Liver (tissue), 9 donors: ENCODE data around the gene TTC23L. TPM values are rescaled to one million over a fixed set of nuclear protein-coding genes. Genes with fewer than 3 reads are reported as not detected.

Source experiments
- DNase-seq: peaks from one replicate; pipeline ENCODE4 v3.0.0-alpha.2; 2017; ENCODE audit warnings: low spot score
- H3K27ac ChIP-seq, 2 donors: one replicate each; pipeline ENCODE4 v1.7.0; 2013; ENCODE audit warnings: inconsistent platforms in 2 of 2, low read length in 2 of 2, control low read depth in 1 of 2, low read depth in 1 of 2, mild to moderate bottlenecking in 1 of 2
- H3K27me3 ChIP-seq, 4 donors: one replicate each; pipeline versions ENCODE4 v1.6.1 to v1.7.0; 2013; ENCODE audit warnings: low read length in 3 of 4, inconsistent platforms in 1 of 4, mild to moderate bottlenecking in 1 of 4, moderate library complexity in 1 of 4; ENCODE audit not compliant: control insufficient read depth in 4 of 4, insufficient read depth in 4 of 4
- H3K36me3 ChIP-seq, 4 donors: one replicate each; pipeline versions ENCODE4 v1.6.1 to v1.7.0; 2013; ENCODE audit warnings: low read length in 3 of 4, mild to moderate bottlenecking in 3 of 4, low read depth in 1 of 4, moderate library complexity in 1 of 4; ENCODE audit not compliant: control insufficient read depth in 4 of 4, insufficient read depth in 3 of 4
- H3K4me1 ChIP-seq, 4 donors: one replicate each; pipeline versions ENCODE4 v1.6.1 to v1.7.0; 2013; ENCODE audit warnings: low read length in 3 of 4, mild to moderate bottlenecking in 3 of 4, moderate library complexity in 1 of 4; ENCODE audit not compliant: control insufficient read depth in 4 of 4, insufficient read depth in 4 of 4
- H3K4me3 ChIP-seq, 3 donors: one replicate each; pipeline versions ENCODE4 v1.6.1 to v1.7.0; 2013; ENCODE audit warnings: low read length in 3 of 3, control low read depth in 1 of 3, low read depth in 1 of 3, mild to moderate bottlenecking in 1 of 3
- H3K9ac ChIP-seq, 2 donors: one replicate each; pipeline ENCODE4 v1.7.0; 2013; ENCODE audit warnings: low read length in 2 of 2, mild to moderate bottlenecking in 2 of 2, moderate library complexity in 2 of 2, control low read depth in 1 of 2, low read depth in 1 of 2
- H3K9me3 ChIP-seq, 4 donors: one replicate each; pipeline versions ENCODE4 v1.6.1 to v1.7.0; 2013; ENCODE audit warnings: low read length in 3 of 4; ENCODE audit not compliant: control insufficient read depth in 4 of 4
- ATF3 ChIP-seq: IDR thresholded peaks from 2 replicates; pipeline ENCODE4 v1.6.1; 2016; ENCODE audit warnings: antibody characterized with exemption
- CTCF ChIP-seq: fragments of 150-350 bp; IDR thresholded peaks from 2 replicates; pipeline ENCODE4 v1.5.1; 2017; ENCODE audit warnings: improper control_type of control experiment, low read depth, low read length; ENCODE audit not compliant: missing input control
- EGR1 ChIP-seq, 2 donors: IDR thresholded peaks; 2 replicates each; pipeline ENCODE4 v1.6.1; 2016 to 2018; ENCODE audit warnings: antibody characterized with exemption in 2 of 2, low read depth in 2 of 2
- FOXA1 ChIP-seq: IDR thresholded peaks from 2 replicates; pipeline ENCODE4 v1.6.1; 2016; ENCODE audit warnings: antibody characterized with exemption
- FOXA2 ChIP-seq: IDR thresholded peaks from 2 replicates; pipeline ENCODE4 v1.6.1; 2016; ENCODE audit warnings: antibody characterized with exemption
- GABPA ChIP-seq, 2 donors: IDR thresholded peaks in 1 of 2; conservative IDR thresholded peaks in 1 of 2; 2 replicates each; pipeline ENCODE4 v1.6.1; 2016; ENCODE audit warnings: antibody characterized with exemption in 2 of 2, mild to moderate bottlenecking in 1 of 2, moderate library complexity in 1 of 2
- HNF4A ChIP-seq, 2 donors: conservative IDR thresholded peaks; 2 replicates each; pipeline ENCODE4 v1.6.1; 2016; ENCODE audit warnings: antibody characterized with exemption in 2 of 2, mild to moderate bottlenecking in 2 of 2
- HNF4G ChIP-seq: IDR thresholded peaks from 2 replicates; pipeline ENCODE4 v1.6.1; 2016; ENCODE audit warnings: antibody characterized with exemption
- JUND ChIP-seq, 2 donors: IDR thresholded peaks; 2 replicates each; pipeline ENCODE4 v1.6.1; 2016; ENCODE audit warnings: antibody characterized with exemption in 2 of 2
- MAX ChIP-seq: IDR thresholded peaks from 2 replicates; pipeline ENCODE4 v1.6.1; 2016; ENCODE audit warnings: antibody characterized with exemption
- REST ChIP-seq: IDR thresholded peaks from 2 replicates; pipeline ENCODE4 v1.6.1; 2016; ENCODE audit warnings: antibody characterized with exemption, mild to moderate bottlenecking
- RXRA ChIP-seq, 2 donors: IDR thresholded peaks; 2 replicates each; pipeline ENCODE4 v1.6.1; 2017 to 2018; ENCODE audit warnings: antibody characterized with exemption in 2 of 2, mild to moderate bottlenecking in 1 of 2
- SP1 ChIP-seq: IDR thresholded peaks from 2 replicates; pipeline ENCODE4 v1.6.1; 2018; ENCODE audit warnings: antibody characterized with exemption, mild to moderate bottlenecking
- ZBTB33 ChIP-seq: IDR thresholded peaks from 2 replicates; pipeline ENCODE4 v1.6.1; 2016; ENCODE audit warnings: antibody characterized with exemption
- WGBS: extraction: QIAGEN DNeasy Blood & Tissue Kit; methylation state at CpG from one replicate; pipeline ENCODE4 v1.1.7; 2013; 5-methylcytosine and 5-hydroxymethylcytosine counted together
- polyA plus RNA-seq, 2 donors: library from polyadenylated mRNA; stranded (reverse) in 1 of 2; unstranded in 1 of 2; fragments of 200-250 nt in 1 of 2; fragments of >200 nt in 1 of 2; fragmentation: Nextera tagmentation in 1 of 2; extraction: Ambion mirVana in 1 of 2; gene quantifications; one replicate each; pipeline versions ENCODE4 v1.2.1 to v1.2.3, GENCODE V29; 2013 to 2015
- total RNA-seq, 2 donors: library from RNA; depleted of rRNA; stranded (reverse); fragments of >200 nt; gene quantifications; one replicate each; pipeline ENCODE4 v1.2.3, GENCODE V29; 2014
- donor health status: healthy.
- donor health status: healthy.
- donor health status: healthy.
- donor health status: healthy.
- donor health status: healthy.

TTC23L gene
- total and polyA plus RNA-seq, 4 donors = 0.03 to 0.19 (median 0.08) TPM; not detected in 1

GRCh38 chr5:34813509-34813908 is 25.5 kb upstream of the TTC23L start:
- Histone ChIP-seq H3K27ac (no peak overlapping the region), H3K36me3 (peaks cover 0 to 37% (median 19%) of the 10 kb centered on the region in 4 donors), H3K4me1 (no peaks in the 10 kb centered on the region), H3K27me3 (no peaks in the 10 kb centered on the region), H3K4me3 (no peak overlapping the region), H3K9me3 (no peaks in the 10 kb centered on the region), H3K9ac (no peak overlapping the region)
- WGBS = 86% methylated on average over 3 of the region's 3 CpGs
- DNase-seq = no peak
- TF ChIP-seq RXRA (IDR thresholded peaks at IDR 0.05) (no peak), MAX (no peak), REST (no peak), ZBTB33 (no peak), SP1 (no peak), GABPA (IDR thresholded peaks at IDR 0.05 in 1 of 2, conservative IDR thresholded peaks at IDR 0.05 in 1 of 2) (no peak), FOXA1 (no peak), CTCF (no peak), HNF4A (conservative IDR thresholded peaks at IDR 0.05) (no peak), EGR1 (IDR thresholded peaks at IDR 0.05; ENCODE audit: low read depth in 2 of 2) (no peak), FOXA2 (no peak), JUND (IDR thresholded peaks at IDR 0.05) (no peak), HNF4G (no peak)

- TF ChIP-seq ATF3 (no peak), EGR1 (IDR thresholded peaks at IDR 0.05; ENCODE audit: low read depth in 2 of 2) (no peak)
- Histone ChIP-seq H3K9me3 (no peaks in the 10 kb centered on the region), H3K27ac (no peak overlapping the region), H3K9ac (no peak overlapping the region), H3K36me3 (peaks cover 1 to 49% (median 22%) of the 10 kb centered on the region in 4 donors), H3K4me3 (no peak overlapping the region), H3K4me1 (no peaks in the 10 kb centered on the region), H3K27me3 (no peaks in the 10 kb centered on the region)
- no peak for DNase-seq
- 91% methylated on average over 3 of the region's 3 CpGs for WGBS
Measured at GRCh38 chr5:34817558-34818351, 21.2 kb upstream of the TTC23L start.
